Amygdala (tissue), 56 donors: ENCODE results near the gene RNASE12.
"Not testable (repeated sequence)": the region's sequence is repeated elsewhere in the genome, so short reads cannot be mapped to it uniquely, and the experiment has no call there.

Source experiments
- DNase-seq, 56 donors: peaks; one replicate each; lab custom pipeline; 2025; lab: John Stamatoyannopoulos, UW

RNASE12 gene, protein sequence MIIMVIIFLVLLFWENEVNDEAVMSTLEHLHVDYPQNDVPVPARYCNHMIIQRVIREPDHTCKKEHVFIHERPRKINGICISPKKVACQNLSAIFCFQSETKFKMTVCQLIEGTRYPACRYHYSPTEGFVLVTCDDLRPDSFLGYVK

DNA sequence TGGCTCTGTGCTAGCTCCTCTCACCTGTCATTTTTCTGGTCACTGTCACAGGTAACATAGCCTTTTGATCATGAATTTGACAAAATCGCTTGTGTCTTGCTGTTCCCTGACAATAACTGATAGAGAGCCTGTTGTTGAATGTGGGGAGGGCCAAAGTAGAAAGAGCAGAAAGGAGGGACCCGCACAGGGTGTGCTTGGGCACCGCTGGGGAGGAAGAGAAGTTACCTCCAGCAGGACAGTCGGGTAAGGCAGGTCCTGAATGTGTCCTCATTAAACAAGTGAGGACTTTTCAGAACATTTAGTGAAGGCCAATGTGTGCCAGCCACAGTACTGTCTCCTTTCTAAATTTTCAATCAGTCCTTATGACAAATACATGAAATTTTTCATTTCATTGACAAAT is at the start of gene RNASE12:
TSS of gene RNASE12 (minus strand) at position 142 of the 400 bp plus-strand sequence. CDS start 653 bp downstream, outside the sequence.
- DNase-seq, result no peak

DNA sequence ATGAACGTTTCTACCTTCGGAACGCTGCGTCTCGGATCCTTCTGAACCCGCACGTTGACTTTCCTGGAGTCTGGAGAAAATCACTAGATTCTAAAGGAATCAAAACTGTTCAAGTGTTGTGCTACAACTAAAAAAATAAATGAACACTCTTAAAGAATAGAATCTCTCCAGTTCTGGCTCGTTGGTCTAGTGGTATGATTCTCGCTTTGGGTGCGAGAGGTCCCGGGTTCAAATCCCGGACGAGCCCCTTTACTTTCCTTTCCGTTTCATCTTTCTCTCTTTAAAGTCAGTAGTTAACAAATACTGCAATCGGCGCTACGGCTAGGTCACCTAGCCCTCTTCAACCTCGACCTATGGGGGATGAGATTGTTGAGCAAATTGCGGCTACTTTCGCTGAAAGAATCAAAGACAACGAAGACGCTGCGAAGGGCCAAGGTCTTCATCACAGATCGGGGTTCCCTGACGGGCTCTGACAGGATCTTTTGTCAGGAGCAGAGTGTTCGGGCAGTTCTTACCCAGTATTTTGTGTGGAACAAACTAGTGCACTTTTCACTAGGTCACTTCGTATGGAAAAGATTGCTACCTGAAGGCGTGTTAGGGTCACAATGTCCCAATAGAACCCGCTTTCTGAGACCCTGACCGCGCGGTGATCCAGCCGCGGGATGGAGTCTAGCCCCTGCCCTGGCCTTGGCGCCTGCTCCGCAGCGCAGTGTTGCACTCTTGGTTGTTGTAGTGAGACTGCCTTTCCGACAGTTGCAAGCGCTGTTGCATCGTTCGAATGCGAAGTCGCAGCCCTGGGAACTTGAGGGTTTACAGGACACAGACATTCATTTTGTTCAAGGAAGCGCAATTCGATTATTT is 41.9 kb upstream of the RNASE12 start:
- peak in 12 of 56 donors; percentile 4 to 41 (median 25) for DNase-seq

GRCh38 chr14:20632448-20632830 is 41.3 kb upstream of the RNASE12 start:
- peak in 1 of 56 donors; percentile 34 for DNase-seq

GRCh38 chr14:20631880-20632389 is 40.8 kb upstream of the RNASE12 start:
- peak in 18 of 56 donors; percentile 8 to 64 (median 32) for DNase-seq

- DNase-seq, result peak in 19 of 56 donors; percentile 6 to 62 (median 25)
Observed at GRCh38 chr14:20631023-20631879, 40.1 kb upstream of the RNASE12 start.

DNA sequence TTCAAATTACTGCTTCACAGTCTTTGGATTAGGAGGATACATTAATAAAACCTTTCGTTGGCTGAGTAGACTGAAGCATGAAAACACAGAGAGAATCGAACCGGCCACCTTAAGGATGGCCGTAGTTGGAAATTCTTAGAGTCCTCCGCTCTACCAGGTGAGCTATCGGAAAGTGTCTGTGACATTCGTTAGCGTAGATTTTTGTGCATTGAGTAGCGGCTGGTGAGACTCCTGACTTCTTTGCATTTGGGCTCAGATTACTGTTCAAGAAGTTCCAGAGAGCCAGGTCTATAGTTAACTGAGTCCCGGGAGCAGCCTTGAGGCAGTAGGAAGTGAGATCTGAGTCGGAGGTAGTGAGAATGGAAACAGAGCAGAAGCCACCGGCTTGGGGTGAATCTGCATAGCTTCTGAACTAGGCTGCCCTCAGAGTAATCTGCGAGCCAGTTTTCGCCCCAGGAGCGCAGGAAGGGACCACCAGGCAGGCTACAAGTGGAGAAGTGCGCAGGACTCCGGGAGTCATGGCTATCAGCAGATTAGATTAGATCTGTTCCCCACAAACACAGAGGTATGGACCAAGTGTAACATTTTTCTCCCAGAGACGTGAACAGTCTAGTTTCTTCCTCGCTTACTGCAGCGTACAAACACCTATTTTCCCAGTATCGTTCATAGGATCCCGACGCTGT is 39.3 kb upstream of the RNASE12 start:
- peak in 7 of 56 donors; percentile 14 to 66 (median 23) for DNase-seq

- DNase-seq, result no peak
Observed at GRCh38 chr14:20628063-20628854, 37.1 kb upstream of the RNASE12 start.

DNA sequence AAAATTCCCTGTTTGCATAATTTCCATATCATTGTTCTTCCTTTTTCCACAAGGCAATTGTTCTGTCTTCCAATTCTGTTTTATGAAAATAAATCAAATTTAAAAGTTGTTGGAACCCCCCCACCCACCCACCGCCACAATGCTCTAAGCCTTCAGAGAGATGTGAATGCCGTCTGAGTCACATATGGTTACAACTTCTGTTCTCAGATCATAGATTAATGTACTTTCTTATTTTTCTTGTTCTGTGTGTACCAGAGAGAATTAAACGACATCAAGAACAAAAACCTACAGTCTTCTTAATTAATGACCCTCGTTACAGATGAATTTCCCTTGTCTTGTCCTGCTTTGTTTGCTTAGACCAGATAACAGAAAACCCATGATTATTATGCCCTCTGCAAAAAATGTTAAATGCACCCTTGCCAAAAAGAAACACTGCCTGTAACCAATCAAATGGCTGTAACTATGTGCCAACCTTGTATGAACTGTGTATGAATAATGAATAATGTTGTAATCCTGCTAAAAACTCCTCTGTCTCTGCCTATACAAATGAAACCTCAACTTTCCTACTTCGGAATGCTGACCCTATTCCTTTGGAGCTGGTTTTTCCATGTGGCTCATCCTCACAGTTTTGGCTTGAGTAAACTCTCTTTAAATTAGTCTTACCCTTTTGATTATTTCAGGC is 36.3 kb upstream of the RNASE12 start:
- DNase-seq, result no peak

DNA sequence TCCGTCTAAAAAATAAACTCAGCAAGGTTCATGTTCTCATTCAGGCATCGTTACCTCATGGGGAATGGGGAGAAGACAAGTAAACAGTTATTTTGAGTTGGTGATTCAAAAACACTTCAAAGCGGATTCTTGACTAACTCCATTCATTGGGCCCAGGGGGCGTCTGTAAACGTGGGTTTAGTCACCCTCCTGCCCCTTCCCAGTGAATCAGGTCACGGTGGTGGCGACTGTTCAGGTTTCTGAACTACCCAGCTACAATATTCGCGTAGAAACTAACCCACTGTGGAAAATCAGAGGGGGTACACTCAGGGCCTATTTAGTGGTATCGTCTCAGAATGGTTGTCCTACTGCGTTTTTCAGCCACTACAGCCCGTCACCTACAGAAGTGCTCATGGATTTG is 35.1 kb upstream of the RNASE12 start:
- no peak for DNase-seq

DNA sequence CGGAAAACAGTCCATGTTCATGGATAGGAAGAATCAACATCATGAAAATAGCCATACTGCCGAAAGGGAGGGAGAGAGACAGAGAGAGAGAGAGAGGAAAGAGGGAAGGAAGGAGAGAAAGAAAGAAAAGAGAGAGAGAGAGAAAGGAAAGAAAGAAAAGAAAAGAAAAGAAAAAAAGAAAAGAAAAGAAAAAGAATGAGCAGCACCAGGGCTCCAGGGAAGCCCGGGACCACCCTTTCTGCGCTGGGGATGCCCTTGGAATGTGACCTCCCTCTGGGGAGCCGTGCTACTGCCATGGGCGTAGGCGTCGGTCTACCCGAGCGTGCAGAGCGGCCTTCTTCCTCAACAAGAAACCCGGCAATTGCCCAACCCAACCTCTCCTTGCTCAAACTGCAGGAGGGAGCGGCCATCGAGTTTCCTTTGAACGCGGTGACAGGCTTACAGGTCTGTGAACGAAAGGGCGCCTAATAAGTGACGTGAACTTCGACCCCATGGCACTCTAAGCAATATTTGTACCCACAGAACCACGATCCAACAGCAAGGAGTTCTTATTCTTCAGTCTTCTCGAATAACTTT is 33.4 kb upstream of the RNASE12 start:
- peak in 2 of 56 donors; percentile 1 to 7 for DNase-seq

GRCh38 chr14:20623798-20624197 is 32.6 kb upstream of the RNASE12 start:
- DNase-seq, result no peak

- DNase-seq, result no peak
Observed at GRCh38 chr14:20622816-20623291, 31.7 kb upstream of the RNASE12 start.

- no peak for DNase-seq
Observed at GRCh38 chr14:20620798-20621478, 29.8 kb upstream of the RNASE12 start.

DNA sequence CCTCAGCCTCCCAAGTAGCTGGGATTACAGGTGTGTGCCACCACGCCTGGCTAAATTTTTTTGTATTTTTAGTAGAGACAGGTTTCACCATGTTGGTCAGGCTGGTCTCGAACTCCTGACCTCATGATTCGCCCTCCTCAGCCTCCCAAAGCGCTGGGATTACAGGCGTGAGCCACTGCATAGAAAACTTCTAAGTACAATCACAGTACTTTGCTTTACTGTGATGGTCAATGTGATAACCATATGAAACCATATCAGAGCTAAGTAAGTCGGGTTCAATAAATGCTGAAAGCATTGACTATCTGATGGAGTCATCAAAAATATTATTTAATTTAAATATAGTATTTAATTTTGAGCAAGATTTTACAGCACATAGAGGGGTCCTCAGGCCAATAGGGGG is 28.5 kb upstream of the RNASE12 start:
- not testable (repeated sequence) for DNase-seq

DNA sequence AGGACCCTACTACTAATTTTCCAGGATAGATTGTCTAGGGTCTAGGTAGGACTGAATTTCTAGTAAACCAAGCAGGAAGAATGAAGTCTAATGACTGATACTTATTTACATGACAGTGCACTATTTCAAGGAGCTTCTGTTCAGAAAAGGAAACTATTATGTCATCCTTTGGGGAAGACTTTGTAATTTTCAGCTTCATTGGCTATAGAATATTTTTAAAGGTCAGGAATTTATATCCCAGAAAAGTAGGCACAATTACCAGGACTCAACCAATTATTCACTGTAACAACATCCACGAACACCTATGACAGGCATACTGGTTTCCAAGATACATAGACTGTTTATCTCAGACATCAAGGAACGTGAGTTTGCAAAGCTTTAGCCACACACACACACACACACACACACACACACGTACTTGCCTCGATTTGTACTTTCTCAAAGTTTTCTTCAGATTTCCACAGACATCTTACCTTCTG is 27.1 kb upstream of the RNASE12 start:
- no peak for DNase-seq

DNA sequence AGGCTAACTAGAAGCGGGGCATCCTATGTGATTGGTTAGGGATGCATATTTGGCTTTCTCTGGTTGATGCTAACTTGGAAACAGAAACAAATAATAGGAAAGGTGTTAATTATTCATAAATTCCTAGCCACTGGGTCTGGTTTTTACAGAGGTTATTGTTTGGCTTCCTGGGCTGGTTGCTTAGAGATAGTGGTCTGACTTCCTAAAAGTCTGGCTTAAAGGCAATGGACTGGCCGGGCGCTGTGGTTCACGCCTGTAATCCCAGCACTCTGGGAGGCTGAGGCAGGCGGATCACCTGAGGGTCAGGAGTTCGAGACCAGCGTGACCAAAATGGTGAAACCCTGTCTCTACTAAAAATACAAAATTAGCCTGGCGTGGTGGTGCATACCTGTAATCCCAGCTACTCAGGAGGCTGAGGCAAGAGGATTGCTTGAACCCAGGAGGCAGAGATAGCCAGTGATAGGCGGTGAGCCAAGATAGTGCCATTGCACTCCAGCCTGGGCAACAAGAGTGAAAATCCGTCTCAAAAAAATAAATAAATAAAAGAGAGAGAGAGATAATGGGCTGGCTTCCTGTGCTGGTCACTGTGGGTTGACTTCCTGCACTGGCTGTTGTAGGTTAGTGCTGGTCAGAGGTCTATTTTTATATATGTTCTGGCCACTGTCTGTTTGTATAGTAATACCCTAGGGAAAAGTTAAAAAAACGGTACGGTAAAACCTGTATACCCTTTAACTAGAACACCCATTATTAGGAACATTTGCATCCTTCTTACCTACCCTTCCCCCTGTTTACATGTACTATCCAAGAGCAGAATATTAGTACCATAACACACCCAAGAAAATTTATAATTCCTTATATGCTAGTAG is 26.2 kb upstream of the RNASE12 start:
- no peak for DNase-seq
